Measurements from ENCODE around the gene TMEM183A. TPM values are rescaled to one million over a fixed set of nuclear protein-coding genes. Genes with fewer than 3 reads are reported as not detected.

Gene TMEM183A
- total RNA-seq, 1 experiment from 2014 or later: 64.7 TPM

DNA sequence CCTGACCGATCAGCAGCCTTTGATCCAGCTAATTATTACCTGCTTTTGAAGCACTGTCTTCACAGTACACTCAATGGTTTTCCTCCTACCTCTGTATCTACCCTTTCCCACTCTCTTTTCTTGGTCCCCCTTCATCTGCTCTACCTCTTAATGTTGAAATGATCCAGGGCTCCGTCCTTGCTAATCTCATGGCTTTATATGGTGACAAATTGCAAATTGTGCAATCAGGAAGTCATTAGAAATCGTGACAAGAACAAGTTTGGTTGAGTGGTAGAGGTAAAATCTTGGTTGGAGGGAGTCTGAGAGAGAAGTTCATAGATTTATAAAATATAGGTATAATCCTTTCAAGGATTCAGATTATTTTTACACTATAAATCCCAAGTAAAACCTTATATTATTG is 30.5 kb upstream of the TMEM183A start:
- no peak for ATAC-seq
- no peaks in the 10 kb centered on the region for H3K4me1 ChIP-seq (ENCODE audit: control insufficient read depth in 1 of 2, insufficient read depth in 2 of 2, low read length in 2 of 2)
- H3K4me2 ChIP-seq (ENCODE audit: low read length): no peak overlapping the region
- no peak for TF ChIP-seq CEBPB (IDR thresholded peaks at IDR 0.05; ENCODE audit: low read depth)
- TF ChIP-seq SP1 (IDR thresholded peaks at IDR 0.05; ENCODE audit: low read depth): no peak
- TF ChIP-seq EZH2phosphoT487 (IDR thresholded peaks at IDR 0.05; ENCODE audit: borderline replicate concordance): no peak
- TF ChIP-seq ZFX (IDR thresholded peaks at IDR 0.05): no peak
- TF ChIP-seq JUND (IDR thresholded peaks at IDR 0.05): no peak
- no peak for TF ChIP-seq TCF7L2 (IDR thresholded peaks at IDR 0.05; ENCODE audit: borderline replicate concordance, extremely low read depth, insufficient read depth, insufficient read length)
- intact Hi-C loops (cut with micrococcal nuclease): no loop called here
- H3K9me2 ChIP-seq (ENCODE audit: insufficient read depth): no peaks in the 10 kb centered on the region
- ChIA-PET CTCF (no interaction called here), POLR2A (no interaction called here), RAD21 (ENCODE audit: low non-redundant PET in 1 of 2, low total read pairs in 2 of 2, uncharacterized antibody in 2 of 2, unreplicated experiment in 2 of 2) (no interaction called here)
- no peak for DNase-seq (ENCODE audit: low read depth, low spot score)
- no peaks in the 10 kb centered on the region for H4K20me1 ChIP-seq (ENCODE audit: insufficient read depth)
- peaks cover 13% of the 10 kb centered on the region for H3K27me3 ChIP-seq (ENCODE audit: insufficient read depth, low read length)
- H3K27ac ChIP-seq (ENCODE audit: low read depth, low read length): no peak overlapping the region
- no peak overlapping the region for H3K4me3 ChIP-seq (replicated peaks in 1 of 2; ENCODE audit: low read depth in 1 of 2, low read length in 2 of 2)
- H3K79me2 ChIP-seq (ENCODE audit: insufficient read depth, low read length): no peaks in the 10 kb centered on the region
- H3K36me3 ChIP-seq (ENCODE audit: control insufficient read depth in 1 of 2, insufficient read depth in 2 of 2, low read length in 2 of 2): no peaks in the 10 kb centered on the region
- no TSS peak for BruUV-seq (replicated peaks)
- no peak overlapping the region for H3K9ac ChIP-seq (ENCODE audit: low read length)
- H3K9me3 ChIP-seq (ENCODE audit: control insufficient read depth in 1 of 2, insufficient read depth in 1 of 2, low read depth in 1 of 2, low read length in 2 of 2): no peaks in the 10 kb centered on the region
- H2AFZ ChIP-seq (ENCODE audit: low read depth, low read length, poor library complexity, severe bottlenecking): no peak overlapping the region

DNA sequence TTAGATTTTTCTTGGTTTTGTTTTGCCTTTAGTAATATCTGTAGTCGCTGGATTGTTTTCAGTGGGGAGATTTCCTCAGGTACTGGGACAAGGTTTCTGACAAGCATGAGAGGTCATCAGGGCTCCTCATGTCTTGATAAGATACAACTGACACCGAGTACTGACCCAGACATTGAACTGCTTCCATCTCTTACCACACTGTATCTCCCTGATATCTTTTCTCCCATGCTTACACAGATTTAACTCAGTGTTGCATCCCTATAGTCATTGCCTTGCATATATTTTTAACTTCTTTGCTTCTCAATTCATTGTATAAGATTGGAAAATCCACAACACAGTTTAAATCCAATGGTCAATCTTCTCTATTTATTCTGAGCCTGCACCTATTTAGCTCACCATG is 27.7 kb upstream of the TMEM183A start:
- POLR2A ChIA-PET: no interaction called here
- Histone ChIP-seq H4K20me1 (ENCODE audit: insufficient read depth) (no peaks in the 10 kb centered on the region), H3K4me2 (ENCODE audit: low read length) (no peak overlapping the region), H2AFZ (ENCODE audit: low read depth, low read length, poor library complexity, severe bottlenecking) (no peak overlapping the region), H3K79me2 (ENCODE audit: insufficient read depth, low read length) (no peaks in the 10 kb centered on the region), H3K4me3 (replicated peaks in 1 of 2; ENCODE audit: low read depth in 1 of 2, low read length in 2 of 2) (no peak overlapping the region), H3K4me1 (ENCODE audit: control insufficient read depth in 1 of 2, insufficient read depth in 2 of 2, low read length in 2 of 2) (peaks cover 4 to 8% of the 10 kb centered on the region in 2 experiments; a peak in 3 of 4 replicates), H3K9ac (ENCODE audit: low read length) (no peak overlapping the region), H3K27me3 (ENCODE audit: insufficient read depth, low read length) (peaks cover 13% of the 10 kb centered on the region), H3K36me3 (ENCODE audit: control insufficient read depth in 1 of 2, insufficient read depth in 2 of 2, low read length in 2 of 2) (no peaks in the 10 kb centered on the region), H3K27ac (ENCODE audit: low read depth, low read length) (no peak overlapping the region), H3K9me3 (ENCODE audit: control insufficient read depth in 1 of 2, insufficient read depth in 1 of 2, low read depth in 1 of 2, low read length in 2 of 2) (no peaks in the 10 kb centered on the region), H3K9me2 (ENCODE audit: insufficient read depth) (no peaks in the 10 kb centered on the region)
- BruUV-seq (replicated peaks): no TSS peak
- CTCF ChIA-PET: no interaction called here
- DNase-seq (ENCODE audit: low read depth, low spot score) (no peak), ATAC-seq (no peak)
- intact Hi-C loops (cut with micrococcal nuclease): no loop called here
- RAD21 ChIA-PET (ENCODE audit: low non-redundant PET in 1 of 2, low total read pairs in 2 of 2, uncharacterized antibody in 2 of 2, unreplicated experiment in 2 of 2): no interaction called here
- TF ChIP-seq SRF (IDR thresholded peaks at IDR 0.05; ENCODE audit: low read depth) (no peak), JUND (IDR thresholded peaks at IDR 0.05) (no peak), CBX3 (IDR thresholded peaks at IDR 0.05; ENCODE audit: low read depth) (no peak), ELF1 (IDR thresholded peaks at IDR 0.05; ENCODE audit: borderline replicate concordance, low read depth) (no peak), POLR2A (IDR thresholded peaks at IDR 0.05; ENCODE audit: borderline replicate concordance, extremely low read depth, insufficient read depth, insufficient read length) (no peak), TCF7L2 (IDR thresholded peaks at IDR 0.05; ENCODE audit: borderline replicate concordance, extremely low read depth, insufficient read depth, insufficient read length) (no peak), YY1 (IDR thresholded peaks at IDR 0.05; ENCODE audit: extremely low read depth, insufficient replicate concordance, low read depth, low read length) (no peak), EZH2 (IDR thresholded peaks at IDR 0.05) (no peak), CEBPB (IDR thresholded peaks at IDR 0.05; ENCODE audit: low read depth) (no peak), ZFX (IDR thresholded peaks at IDR 0.05) (no peak)
- TF ChIP-seq, protein P1, sequence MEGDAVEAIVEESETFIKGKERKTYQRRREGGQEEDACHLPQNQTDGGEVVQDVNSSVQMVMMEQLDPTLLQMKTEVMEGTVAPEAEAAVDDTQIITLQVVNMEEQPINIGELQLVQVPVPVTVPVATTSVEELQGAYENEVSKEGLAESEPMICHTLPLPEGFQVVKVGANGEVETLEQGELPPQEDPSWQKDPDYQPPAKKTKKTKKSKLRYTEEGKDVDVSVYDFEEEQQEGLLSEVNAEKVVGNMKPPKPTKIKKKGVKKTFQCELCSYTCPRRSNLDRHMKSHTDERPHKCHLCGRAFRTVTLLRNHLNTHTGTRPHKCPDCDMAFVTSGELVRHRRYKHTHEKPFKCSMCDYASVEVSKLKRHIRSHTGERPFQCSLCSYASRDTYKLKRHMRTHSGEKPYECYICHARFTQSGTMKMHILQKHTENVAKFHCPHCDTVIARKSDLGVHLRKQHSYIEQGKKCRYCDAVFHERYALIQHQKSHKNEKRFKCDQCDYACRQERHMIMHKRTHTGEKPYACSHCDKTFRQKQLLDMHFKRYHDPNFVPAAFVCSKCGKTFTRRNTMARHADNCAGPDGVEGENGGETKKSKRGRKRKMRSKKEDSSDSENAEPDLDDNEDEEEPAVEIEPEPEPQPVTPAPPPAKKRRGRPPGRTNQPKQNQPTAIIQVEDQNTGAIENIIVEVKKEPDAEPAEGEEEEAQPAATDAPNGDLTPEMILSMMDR (IDR thresholded peaks at IDR 0.05 in 2 of 3, conservative IDR thresholded peaks at IDR 0.05 in 1 of 3; ENCODE audit: borderline replicate concordance in 1 of 3, insufficient read depth in 1 of 3, low read depth in 2 of 3, low read length in 2 of 3): no peak
- TF ChIP-seq, protein P2, sequence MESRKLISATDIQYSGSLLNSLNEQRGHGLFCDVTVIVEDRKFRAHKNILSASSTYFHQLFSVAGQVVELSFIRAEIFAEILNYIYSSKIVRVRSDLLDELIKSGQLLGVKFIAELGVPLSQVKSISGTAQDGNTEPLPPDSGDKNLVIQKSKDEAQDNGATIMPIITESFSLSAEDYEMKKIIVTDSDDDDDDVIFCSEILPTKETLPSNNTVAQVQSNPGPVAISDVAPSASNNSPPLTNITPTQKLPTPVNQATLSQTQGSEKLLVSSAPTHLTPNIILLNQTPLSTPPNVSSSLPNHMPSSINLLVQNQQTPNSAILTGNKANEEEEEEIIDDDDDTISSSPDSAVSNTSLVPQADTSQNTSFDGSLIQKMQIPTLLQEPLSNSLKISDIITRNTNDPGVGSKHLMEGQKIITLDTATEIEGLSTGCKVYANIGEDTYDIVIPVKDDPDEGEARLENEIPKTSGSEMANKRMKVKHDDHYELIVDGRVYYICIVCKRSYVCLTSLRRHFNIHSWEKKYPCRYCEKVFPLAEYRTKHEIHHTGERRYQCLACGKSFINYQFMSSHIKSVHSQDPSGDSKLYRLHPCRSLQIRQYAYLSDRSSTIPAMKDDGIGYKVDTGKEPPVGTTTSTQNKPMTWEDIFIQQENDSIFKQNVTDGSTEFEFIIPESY (IDR thresholded peaks at IDR 0.05; ENCODE audit: extremely low read depth, insufficient replicate concordance, low read length): no peak
- TF ChIP-seq, protein P3, sequence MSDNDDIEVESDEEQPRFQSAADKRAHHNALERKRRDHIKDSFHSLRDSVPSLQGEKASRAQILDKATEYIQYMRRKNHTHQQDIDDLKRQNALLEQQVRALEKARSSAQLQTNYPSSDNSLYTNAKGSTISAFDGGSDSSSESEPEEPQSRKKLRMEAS (IDR thresholded peaks at IDR 0.05): no peak
- TF ChIP-seq, protein P4, sequence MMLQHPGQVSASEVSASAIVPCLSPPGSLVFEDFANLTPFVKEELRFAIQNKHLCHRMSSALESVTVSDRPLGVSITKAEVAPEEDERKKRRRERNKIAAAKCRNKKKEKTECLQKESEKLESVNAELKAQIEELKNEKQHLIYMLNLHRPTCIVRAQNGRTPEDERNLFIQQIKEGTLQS (IDR thresholded peaks at IDR 0.05): no peak
